ENCODE data around the gene MRAS.
"Not testable (repeated sequence)": the region's sequence is repeated elsewhere in the genome, so short reads cannot be mapped to it uniquely, and the experiment has no call there.

The MRAS gene

GRCh38 chr3:138366006-138366759, 17.8 kb downstream of the MRAS start:
- DNase-seq (ENCODE audit: low read depth in 2 of 2, low spot score in 1 of 2), result no peak

DNA sequence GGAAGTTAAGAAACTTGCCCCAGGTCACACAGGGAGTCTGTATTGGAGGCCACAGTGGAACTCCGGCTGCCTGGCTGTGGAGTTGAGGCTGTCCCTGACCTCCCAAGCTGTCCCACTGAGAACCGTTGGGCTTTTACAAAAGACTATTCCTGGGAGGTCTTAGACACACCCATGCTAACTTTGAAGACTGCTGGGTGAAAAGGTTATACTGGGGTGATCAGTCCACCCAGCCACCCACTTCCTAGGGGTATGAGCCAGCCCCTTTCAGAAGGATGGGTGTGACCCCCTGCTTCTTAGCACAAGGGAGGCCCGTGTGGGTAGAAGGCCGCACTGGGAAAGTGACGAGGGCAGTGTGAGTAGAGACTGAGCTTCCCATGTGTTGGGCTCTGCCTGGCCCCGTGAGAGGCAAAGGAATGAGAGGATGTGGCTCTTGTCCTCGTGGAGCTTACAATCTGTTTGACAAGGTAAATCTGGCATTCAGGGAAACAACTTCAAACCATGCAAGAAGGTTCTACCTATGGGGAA, 19.0 kb downstream of the MRAS start:
- DNase-seq (ENCODE audit: low read depth in 2 of 2, low spot score in 1 of 2), result no peak

GRCh38 chr3:138367911-138368310, 19.5 kb downstream of the MRAS start:
- no peak for DNase-seq (ENCODE audit: low read depth in 2 of 2, low spot score in 1 of 2)

DNA sequence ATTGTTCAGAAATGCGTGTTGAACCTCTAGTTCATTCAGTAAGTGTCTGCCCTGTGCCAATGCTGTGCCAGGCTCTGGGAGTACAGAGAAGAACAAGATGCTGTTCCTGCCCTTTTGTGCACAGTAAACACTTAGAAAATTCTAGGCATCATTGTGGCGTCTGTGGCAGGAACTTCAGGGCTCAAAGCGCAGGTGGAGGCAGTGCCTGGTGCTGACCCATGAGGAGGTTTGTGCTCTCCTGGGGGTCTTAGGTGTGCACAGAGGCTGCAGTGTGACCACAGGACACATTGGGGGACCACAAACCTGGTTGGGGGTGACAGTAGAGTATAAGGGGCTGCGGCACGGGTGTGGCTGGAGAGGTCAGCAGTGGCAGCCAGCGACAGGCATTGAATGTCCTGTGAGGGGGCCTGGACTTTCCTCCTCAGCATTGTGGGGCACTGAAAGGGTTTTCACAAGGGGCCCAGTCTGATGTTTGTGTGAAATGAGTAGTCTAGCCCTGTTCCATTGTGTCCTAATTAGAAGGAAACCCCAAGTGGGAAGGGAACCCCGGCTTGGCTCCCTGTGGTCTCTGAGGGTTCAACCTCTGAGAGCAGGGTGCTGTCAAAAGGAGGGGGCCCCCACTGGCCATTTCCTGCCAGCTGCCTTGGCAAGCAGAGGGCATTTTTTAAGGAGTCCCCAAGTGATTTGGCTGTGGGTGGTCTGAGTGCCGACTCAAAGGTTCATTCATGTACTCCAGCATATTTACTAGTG, 20.9 kb downstream of the MRAS start:
- DNase-seq (ENCODE audit: low read depth in 2 of 2, low spot score in 1 of 2), result no peak

DNA sequence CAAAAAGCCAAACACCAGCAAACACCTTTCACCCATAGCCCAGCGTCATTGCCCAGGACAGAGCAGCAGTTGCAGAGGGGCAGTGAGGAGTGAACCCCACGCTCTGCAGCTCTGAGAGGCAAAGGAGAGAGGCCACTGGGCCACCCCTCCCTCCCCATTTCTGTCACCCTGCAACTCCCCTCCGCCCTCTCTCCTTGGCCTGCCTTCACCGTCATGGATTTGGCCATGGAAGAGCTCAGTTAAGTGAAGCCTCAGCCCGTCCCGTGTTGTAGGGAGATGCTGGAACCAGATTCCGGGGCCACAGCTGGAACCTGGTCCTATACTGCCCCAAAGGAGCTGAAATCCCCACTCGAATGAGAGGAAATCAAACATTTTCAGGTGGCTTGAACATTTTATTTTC, 21.9 kb downstream of the MRAS start:
- DNase-seq (ENCODE audit: low read depth in 2 of 2, low spot score in 1 of 2), result no peak

DNA sequence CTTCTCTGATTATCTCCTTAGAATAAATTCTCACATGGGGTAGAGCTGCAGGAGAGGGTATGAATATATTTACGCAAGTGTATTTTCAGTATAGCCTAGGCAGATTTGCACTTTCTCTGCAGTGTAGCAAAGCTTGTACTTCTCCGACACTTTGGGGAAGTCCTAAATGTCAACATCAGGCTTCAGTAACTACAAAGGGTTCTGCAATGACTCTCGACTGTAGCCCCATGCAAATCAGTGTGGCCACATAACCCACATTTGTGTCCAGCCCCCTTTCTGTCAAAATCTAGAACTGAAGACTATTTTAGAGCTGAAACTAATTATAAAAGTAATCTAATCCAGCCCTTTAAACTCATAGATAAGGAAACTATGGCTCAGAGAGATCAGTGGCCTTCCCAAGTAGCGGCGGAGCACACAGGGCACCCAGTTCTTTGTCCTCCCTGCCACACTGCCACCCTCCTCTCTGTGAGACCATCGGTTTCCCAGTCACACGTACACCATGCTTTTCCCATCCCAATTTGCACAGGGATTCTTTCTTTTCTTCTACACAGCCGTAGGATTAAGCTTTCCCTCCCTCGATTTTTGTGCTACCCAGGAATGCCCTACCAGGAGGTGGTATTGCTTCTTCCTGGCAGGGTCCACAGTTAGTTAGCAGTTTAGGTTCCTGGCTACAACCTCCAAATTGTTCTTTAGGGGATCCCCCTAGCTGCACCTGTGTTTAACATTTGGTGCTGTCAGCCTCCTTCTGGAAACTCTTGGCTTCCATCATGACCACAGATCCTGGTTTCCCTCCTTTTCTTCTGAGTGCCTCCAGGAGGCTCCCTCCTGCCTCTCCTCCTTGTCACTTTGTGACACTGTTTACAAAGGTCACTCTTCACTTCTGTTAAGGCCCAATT, 22.9 kb downstream of the MRAS start:
- DNase-seq (ENCODE audit: low read depth in 2 of 2, low spot score in 1 of 2), result no peak

DNA sequence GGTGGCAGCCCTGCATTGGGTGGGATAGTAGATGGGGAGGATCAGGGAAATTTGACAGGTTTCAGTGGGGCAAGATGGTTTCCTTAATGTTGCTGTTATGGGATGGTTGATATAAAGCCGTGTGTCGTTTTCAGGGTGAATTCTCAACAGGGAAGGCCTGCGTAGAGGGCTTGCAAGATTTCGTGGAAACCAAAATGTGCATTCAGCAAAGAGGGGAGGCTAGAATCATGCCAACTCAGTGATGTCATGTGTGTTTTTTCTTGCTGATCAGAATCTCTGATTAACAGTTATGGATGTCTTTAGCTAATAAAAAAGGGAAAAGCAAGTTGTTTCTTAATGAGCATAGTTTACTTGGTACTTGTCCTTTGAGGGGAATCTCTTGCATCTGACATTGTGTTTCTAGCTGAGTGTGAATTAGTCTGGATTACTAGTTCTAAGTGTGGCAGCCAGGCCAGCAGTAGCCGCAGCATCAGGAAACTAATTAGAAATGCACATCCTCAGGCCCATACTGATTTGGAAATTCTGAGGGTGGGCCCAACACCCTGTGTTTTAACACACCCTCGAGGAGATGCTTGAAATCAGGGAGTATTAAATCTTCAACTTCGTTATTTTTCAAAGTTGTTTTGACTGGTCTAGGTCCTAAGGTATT, 24.8 kb downstream of the MRAS start:
- DNase-seq (ENCODE audit: low read depth in 2 of 2, low spot score in 1 of 2), result no peak

- DNase-seq (ENCODE audit: low read depth in 2 of 2, low spot score in 1 of 2), result no peak
Measured at GRCh38 chr3:138373736-138374094, 25.3 kb downstream of the MRAS start.

DNA sequence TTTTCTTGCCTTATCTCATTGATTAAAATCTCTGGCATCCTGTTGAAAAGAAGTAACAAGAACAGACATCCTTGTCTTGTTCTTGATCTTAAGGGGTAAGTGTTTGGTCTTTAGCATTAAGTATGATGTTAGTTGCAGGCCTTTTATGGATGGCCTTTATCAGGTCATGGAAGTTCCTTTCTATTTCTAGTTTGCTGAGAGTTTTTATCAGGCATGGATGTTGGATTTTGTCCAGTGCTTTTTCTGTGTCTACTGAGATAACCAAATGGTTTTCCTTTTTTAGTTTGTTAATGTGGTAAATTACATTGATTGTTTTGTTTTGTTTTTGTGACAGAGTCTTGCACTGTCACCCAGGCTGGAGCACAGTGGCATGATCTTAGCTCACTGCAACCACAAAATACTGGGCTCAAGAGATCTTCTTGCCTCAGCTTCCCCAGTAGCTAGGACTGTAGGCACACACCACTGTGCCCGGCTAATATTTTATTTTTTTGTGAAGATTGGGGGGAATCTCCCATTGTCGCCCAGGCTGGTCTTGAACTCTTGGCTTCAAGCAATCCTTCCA, 26.3 kb downstream of the MRAS start:
- DNase-seq (ENCODE audit: low read depth in 2 of 2, low spot score in 1 of 2), result no peak

DNA sequence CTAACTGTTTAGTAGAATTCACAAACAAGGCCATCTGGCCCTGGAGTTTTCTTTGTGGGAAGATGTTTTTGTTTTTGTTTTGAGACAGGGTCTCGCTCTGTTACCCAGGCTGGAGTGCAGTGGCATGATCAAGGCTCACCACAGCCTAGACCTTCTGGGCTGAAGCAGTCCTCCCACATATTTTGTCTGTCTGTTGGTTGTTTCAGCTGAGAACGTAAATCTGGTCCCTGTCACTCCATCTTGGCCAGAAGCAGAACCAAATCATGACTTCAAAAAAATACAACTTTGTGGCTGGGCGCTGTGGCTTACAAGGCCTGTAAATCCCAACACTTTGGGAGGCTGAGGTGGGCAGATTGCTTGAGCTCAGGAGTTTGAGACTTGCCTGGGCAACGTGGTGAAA, 27.1 kb downstream of the MRAS start:
- DNase-seq (ENCODE audit: low read depth in 2 of 2, low spot score in 1 of 2), result no peak

GRCh38 chr3:138376663-138377062, 28.3 kb downstream of the MRAS start:
- DNase-seq (ENCODE audit: low read depth in 2 of 2, low spot score in 1 of 2), result no peak

DNA sequence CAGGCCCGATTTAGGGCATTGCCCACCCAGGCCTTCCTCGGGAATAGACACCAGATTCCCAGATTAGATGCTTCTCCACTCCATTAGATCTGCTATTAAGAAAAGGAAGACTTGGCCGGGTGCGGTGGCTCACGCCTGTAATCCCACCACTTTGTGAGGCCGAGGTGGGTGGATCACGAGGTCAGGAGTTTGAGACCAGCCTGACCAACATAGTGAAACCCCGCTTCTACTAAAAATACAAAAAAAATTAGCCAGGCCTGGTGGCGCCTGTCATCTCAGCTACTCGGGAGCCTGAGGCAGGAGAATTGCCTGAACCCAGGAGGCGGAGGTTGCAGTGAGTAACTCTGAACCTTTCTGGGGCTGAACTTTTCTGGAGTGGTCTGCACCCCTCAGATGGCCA, 28.8 kb downstream of the MRAS start:
- DNase-seq (ENCODE audit: low read depth in 2 of 2, low spot score in 1 of 2), result not testable (repeated sequence)

- no peak for DNase-seq (ENCODE audit: low read depth in 2 of 2, low spot score in 1 of 2)
Measured at GRCh38 chr3:138377804-138378203, 29.4 kb downstream of the MRAS start.

GRCh38 chr3:138378331-138378730, 30.0 kb downstream of the MRAS start:
- no peak for DNase-seq (ENCODE audit: low read depth in 2 of 2, low spot score in 1 of 2)

GRCh38 chr3:138378990-138379389, 30.6 kb downstream of the MRAS start:
- no peak for DNase-seq (ENCODE audit: low read depth in 2 of 2, low spot score in 1 of 2)

DNA sequence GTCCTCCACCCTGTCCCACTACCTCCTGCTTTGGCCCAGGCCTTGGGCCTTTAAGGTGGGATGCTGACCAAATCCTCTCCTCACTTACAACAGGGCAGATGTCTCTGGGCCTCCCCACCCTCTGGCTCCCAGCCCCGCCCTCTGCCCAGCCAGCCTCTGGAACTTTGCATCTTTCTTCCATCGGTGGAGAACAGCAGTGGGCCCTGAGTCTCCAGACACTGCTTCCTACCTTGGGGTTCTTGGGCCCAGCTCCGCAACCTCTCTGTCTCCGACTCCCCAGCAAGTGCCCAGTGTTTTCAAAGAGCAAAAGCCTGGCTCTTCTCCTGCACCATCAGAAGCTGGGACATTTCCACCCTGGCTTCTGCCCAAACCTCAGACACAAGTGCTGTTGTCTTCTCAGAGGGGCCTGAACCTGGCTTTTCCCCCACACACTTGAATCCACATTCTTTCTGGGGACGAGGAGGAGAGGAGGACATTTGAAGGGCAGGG, 33.1 kb downstream of the MRAS start:
- DNase-seq (ENCODE audit: low read depth in 2 of 2, low spot score in 1 of 2), result no peak

DNA sequence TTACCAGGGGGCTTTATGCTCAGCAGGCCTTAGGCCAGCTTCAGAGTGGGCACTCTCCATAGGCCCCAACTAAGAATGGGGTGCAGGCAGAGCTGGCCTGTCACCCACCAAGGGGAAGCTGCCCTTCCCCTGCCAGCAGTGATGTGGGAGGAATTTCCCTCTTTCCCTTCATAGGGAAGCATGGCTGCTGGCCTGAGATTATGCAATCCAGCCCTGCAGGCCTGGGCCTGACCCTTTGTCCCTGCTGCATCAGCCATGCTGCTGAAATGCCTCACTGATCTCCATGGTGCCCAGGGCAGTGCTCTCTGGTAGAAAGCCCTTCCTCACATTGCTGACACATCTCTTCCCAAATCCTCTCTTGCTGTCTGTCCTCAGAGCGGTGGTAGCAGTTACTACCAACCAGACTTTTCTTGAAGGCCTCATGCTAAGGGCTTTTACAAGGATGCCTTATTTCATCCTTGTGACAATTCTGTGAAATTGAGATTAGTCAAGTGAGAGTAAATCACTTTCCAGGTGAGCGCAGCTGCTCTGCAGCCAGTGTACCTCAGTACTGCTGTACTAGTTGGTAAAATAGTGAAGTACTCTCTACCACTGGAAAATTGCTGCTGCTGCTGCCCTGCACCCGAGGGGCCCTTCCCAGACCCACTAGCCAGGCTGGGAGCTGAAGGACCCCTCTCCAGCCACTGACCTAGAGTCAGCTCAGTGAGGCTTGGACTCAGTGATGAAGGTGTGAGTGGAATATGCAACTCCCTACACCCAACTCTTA, 33.8 kb downstream of the MRAS start:
- DNase-seq (ENCODE audit: low read depth in 2 of 2, low spot score in 1 of 2), result no peak

DNA sequence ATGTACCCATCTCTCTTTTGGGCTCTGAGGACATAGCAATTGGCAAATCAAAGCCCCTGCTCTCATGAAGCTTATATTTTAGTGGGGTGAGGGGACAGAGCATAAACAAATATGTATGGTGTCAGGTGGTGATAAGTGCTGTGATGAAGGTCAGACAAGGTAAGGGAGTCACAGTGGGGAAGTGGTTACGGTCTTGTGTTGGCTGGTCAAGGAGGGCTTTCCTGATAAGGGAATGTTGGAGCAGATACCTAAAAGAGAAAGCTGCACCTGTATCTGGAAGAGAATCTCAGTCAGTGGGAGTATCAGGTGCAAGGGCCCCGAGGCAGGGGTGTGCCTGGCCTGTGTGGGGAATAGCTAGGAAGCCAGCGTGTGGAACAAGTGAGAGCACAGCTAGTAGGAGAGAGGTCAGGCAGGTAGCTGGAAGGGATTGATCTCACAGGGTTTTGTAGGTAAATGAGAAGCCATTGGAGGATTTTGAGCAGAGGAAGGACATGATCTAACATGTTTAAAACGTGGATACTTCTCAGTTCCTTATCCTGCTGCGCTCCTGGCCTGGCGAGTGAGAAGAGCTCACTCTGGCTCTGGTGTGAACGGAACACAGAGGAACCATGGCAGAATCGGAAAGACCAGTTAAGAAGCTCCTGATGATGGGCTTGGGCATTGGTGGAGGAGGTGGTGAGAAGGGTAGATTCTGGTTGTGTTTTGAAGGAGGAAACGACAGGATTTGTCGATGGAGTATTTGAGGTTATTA, 35.5 kb downstream of the MRAS start:
- DNase-seq (ENCODE audit: low read depth in 2 of 2, low spot score in 1 of 2), result no peak

GRCh38 chr3:138384531-138384930, 36.2 kb downstream of the MRAS start:
- DNase-seq (ENCODE audit: low read depth in 2 of 2, low spot score in 1 of 2), result no peak

Measured in stimulated activated CD8-positive, alpha-beta memory T cell treated with anti-CD3 and anti-CD28 coated beads, Interleukin-4, amount 100 ng/mL, for 4 hours (primary cell).